Glomerular visceral epithelial cell (primary cell): Measurements from ENCODE around the gene SHFL.

Experiments
- DNase-seq: peaks from one replicate; pipeline ENCODE4 v3.0.0-alpha.2; 2016; ENCODE audit errors: extremely low spot score

SHFL gene

DNA sequence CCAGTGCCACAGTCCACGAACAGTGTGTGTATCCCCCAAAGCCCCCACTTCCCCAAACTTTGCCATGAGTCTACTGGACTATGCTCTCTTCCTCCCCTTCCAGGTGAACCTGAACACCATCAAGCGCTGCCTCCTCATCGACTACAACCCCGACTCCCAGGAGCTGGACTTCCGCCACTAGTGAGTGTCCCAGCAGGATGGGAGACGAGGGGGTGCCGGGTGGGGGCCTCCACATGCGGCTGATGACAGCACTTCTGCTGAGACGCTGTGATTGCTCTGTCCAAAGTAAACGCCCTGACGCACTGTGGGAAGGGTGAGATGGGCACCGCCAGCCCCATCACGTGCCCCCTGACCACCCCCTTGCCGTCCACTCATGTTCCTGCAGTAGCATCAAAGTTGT lies 23.4 kb downstream of the SHFL start:
- DNase-seq: no peak

GRCh38 chr19:10110076-10110971 lies 24.2 kb downstream of the SHFL start:
- no peak for DNase-seq

- no peak for DNase-seq
Measured at GRCh38 chr19:10110972-10111317, 24.8 kb downstream of the SHFL start.

DNA sequence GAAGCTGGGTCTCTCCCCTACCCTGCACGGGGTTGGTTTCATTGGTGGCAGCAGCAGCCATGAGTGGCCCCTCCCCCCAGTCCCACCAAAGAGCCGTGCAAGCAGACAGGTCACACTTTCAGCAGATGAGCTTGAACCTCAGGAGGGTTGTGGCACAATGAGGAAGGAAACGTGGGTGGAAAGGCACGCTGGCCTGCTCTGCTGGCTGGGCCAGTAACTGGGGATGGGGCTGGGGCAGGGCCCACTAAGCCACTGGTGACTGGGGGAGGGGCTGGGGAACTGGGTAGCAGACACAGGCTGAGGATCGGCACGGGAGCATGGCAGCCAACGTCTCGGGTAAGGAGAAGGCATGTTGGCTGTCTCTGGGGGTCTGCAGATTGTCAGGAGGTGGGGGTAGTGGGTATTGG lies 25.3 kb downstream of the SHFL start, which contains the start of gene P2RY11:
TSS of gene P2RY11 (plus strand) at position 289 of the 407 bp plus-strand sequence. CDS start at position 318, 29 bp downstream.
- no peak for DNase-seq

GRCh38 chr19:10112037-10112761 lies 26.1 kb downstream of the SHFL start:
- DNase-seq: peak; percentile 49

DNA sequence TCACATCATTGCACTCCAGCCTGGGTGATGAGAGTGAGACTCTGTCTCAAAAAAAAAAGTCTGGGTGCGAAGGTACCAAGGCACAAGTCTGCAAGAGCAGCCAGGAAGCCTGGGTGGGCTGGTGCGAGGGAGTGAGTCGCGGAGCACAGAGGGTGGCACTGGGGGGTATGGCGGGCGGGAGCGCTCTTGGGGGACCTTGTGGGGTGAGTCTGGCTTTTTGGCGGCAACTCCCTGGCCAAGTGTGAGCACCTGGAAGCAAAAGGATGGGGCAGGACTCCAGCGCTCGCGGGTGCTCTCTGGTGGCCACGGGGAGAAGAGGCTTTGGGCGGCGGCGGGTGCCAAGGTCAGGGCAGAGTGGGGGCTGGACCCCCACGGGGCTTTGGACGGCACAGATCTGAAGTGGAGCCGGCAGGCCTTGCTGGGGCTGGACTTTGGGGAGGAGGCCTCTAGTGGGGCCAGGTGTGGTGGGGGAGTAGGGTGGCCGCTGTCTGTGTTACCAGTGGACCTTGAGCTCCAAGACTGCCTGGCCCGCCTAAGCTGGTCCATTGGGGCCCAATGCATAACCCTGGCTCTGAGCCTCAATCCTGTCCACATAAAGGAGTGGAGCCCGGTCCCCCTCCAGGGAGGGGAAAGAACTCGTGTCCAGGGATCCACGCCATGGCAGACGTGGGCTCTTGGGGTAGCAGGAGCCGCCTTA lies 26.9 kb downstream of the SHFL start:
- peak; percentile 45 for DNase-seq

DNA sequence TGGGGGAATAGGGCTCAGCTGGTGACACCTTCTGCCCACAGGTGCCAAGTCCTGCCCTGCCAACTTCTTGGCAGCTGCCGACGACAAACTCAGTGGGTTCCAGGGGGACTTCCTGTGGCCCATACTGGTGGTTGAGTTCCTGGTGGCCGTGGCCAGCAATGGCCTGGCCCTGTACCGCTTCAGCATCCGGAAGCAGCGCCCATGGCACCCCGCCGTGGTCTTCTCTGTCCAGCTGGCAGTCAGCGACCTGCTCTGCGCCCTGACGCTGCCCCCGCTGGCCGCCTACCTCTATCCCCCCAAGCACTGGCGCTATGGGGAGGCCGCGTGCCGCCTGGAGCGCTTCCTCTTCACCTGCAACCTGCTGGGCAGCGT lies 27.5 kb downstream of the SHFL start:
- DNase-seq: no peak

- DNase-seq: no peak
Measured at GRCh38 chr19:10113964-10114650, 28.0 kb downstream of the SHFL start.

DNA sequence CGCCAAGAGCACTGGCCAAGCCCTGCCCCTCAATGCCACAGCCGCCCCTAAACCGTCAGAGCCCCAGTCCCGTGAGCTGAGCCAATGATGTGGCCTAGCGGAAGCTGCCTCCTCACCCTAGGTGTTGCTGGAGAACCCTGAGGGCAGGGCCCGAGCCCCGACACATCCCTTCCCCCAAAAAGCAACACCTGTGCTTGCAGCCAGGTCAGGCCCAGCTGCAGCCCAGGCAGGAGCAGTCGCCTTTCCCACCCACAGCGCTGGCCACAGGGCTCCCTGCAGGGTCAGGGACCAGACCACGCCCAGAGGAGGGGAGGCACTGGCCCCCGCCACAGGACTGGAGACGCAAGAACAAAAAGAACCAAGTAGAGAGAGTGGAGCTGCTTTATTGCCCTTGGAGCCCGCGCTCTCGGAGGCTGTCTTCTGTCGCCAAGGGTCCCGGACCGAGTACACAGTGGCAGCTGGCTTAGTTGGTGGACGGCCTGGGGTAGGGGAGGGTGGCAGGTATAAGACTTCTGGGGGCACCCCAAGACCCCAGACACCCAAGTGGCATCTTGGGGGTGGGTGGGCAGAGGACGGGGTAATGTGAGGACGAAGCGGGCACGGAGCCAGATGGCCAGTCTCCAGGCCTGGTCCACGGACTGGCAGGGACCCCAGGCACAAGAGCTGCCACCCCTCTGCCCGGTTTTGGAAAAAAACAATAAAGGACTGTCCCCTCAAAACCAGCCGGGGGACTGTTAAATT lies 28.7 kb downstream of the SHFL start:
- DNase-seq: no peak

GRCh38 chr19:10115392-10116084 lies 29.4 kb downstream of the SHFL start:
- DNase-seq: no peak

- DNase-seq: no peak
Measured at GRCh38 chr19:10116085-10116865, 30.2 kb downstream of the SHFL start.

- DNase-seq: no peak
Measured at GRCh38 chr19:10116866-10117616, 30.9 kb downstream of the SHFL start.

- no peak for DNase-seq
Measured at GRCh38 chr19:10118960-10119359, 32.8 kb downstream of the SHFL start.

GRCh38 chr19:10120538-10121189 lies 34.5 kb downstream of the SHFL start:
- no peak for DNase-seq

DNA sequence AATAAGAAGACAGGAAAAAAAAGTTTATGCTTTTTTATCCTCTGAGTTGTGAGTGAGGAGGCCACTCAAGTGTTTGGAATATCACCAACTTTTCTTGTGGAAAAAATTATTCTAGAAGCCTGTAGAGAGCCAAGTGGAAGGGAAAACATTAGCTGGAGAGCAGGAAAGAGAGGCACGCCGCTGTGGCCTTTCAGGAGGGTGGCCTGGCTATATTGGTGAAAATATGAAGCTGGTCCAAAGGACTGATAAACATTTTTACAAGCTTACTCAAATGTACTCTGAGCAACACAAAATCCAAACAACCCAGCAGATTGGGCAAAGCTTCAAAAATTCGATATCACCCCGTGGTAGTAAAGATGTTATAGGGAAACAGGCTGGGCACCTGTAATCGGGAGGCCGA lies 35.9 kb downstream of the SHFL start:
- DNase-seq: no peak

DNA sequence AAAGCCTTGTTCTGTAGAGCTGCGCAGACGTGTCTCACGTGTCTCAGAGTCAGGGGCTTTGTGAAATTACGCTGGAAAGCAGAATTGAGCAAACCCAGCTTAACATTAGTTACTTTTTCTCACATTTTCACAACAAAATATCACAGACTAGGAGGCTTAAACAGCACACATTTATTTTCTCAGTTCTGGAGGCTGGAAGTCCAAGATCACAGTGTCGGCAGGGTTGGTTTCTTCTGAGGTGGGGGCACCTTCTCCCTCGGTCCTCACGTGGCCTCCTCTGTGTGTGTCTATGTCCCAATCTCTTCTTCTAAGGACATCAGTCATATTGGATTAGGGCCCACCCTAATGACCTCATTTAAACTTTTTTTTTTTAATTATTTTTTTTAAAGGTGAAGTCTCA lies 38.3 kb downstream of the SHFL start:
- DNase-seq: no peak

DNA sequence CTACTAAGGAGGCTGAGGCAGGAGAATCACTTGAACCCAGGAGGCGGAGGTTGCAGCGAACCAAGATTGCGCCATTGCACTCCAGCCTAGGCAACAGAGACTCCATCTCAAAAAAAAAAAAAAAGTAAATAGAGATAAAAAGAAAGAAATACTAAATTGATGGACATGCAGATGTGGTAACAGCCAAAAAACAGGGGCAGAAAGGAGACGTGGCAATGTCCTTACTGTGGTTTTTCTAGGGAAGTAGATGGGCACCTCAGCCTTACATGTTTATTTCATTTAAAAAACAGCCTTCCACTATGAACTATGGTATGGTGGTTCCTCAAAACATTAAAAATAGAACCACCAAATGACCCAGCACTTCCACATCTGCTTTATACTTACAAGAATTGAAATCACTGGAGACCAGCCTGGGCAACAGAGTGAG lies 40.1 kb downstream of the SHFL start:
- DNase-seq: no peak

GRCh38 chr19:10132905-10133304 lies 46.8 kb downstream of the SHFL start:
- no peak for DNase-seq
